CD4-positive, alpha-beta T cell treated with Interferon alpha-2 for 1 hour (primary cell): Measurements from ENCODE around the gene MAD2L1BP.
"Not testable (repeated sequence)": the region's sequence is repeated elsewhere in the genome, so short reads cannot be mapped to it uniquely, and the experiment has no call there.

Source experiments
- DNase-seq, 2 donors: peaks; one replicate each; pipeline ENCODE4 v3.0.0-alpha.2; 2020 to 2022

MAD2L1BP gene, protein sequence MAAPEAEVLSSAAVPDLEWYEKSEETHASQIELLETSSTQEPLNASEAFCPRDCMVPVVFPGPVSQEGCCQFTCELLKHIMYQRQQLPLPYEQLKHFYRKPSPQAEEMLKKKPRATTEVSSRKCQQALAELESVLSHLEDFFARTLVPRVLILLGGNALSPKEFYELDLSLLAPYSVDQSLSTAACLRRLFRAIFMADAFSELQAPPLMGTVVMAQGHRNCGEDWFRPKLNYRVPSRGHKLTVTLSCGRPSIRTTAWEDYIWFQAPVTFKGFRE

DNA sequence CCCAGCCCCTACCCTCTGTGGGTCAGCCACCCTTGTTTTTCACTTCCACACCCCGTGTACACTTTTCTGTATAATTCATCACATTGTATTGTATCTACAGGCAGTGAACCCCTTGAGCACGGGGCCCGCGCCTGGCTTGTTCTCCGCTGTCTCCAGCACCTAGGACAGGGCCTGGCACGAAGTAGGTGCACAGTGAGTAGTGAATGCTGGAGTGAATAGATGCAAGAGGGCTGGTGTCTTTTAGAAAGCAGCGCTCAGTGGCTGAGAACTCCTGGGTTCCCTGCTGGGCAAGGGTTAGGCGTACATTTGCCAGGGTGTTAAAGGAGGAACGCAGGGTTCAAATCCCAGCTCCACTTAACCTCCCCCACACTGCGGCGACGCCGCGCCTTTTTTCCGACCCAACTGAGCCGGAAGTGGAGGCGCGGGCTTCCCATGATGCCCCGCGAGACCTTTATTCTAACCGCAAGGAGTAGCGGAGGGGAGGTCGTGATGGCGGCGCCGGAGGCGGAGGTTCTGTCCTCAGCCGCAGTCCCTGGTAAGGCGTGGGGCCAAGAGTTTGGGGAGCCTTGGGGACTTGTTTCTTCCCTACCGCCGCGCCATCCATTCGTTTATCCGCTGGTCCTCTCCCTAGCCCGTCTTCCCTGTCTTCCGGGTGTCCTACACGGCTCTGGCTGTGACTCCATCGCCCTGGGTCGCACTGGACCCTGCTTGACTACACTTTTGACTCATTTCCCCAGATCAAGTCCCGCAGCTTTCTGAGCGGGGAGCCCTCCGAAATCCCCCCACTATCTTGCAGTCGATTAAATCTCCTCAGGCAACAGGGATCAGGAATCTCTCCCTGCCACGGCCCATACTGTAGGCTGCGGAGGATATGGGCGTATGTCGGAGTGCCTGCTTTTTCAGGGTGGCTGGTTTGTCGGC, at the start of gene MAD2L1BP:
Gene MAD2L1BP (plus strand): TSS at position 454 of the 921 bp plus-strand sequence. CDS start 36 bp downstream, at position 490.
- DNase-seq, result peak; percentile 76 to 86

DNA sequence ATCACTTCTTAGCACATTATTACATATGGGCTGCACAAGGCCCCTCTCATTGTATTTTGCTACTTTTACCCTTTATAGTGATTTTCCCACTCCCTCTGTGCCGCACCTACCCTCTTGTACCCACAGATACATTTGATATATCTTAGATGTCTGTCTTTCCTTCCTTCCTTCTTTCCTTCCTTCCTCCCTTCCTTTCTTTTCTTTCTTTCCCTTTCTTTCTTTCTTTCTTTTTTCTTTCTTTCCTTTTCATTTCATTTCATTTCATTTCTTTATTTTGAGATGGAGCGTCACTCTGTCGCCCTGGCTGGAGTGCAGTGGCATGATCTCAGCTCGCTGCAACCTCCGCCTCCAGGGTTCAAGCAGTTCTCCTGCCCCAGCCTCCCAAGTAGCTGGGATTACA, 47.4 kb upstream of the MAD2L1BP start:
- DNase-seq, result no peak

DNA sequence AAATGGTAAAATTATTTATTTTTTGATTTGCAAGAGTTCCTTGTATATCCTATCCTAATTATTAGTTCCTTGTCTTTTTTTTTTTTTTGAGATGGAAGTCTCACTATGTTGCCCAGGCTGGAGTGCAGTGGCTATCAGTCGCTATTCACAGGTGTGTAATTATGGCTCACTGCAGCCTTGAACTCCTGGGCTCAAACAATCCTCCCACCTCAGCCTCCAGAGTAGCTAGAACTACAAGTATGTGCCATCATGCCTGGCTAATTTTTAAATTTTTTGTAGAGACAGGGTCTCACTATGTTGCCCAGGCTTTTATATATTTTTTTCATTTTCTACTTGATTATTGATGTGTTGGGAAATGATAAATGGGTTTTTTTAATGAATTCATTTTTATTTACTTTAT, 46.1 kb upstream of the MAD2L1BP start:
- not testable (repeated sequence) for DNase-seq

DNA sequence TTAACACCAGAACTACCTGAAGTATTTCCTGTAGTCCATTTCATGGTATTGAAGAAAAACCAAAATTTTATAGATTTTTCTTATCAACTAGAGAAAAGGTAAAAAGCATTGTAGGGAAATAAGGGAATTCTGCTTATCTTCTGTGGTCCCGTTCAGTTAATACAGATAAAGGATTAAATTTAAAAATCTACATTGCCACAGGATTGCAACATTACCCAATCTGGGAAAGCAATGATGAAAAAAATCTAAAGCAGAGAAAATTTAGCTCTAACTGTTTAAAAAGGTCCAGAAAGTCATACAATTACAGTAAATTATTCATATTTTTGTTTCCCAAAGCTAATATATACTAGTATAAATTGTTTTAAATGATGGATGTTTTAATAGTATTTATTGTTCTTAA, 41.7 kb upstream of the MAD2L1BP start:
- no peak for DNase-seq

DNA sequence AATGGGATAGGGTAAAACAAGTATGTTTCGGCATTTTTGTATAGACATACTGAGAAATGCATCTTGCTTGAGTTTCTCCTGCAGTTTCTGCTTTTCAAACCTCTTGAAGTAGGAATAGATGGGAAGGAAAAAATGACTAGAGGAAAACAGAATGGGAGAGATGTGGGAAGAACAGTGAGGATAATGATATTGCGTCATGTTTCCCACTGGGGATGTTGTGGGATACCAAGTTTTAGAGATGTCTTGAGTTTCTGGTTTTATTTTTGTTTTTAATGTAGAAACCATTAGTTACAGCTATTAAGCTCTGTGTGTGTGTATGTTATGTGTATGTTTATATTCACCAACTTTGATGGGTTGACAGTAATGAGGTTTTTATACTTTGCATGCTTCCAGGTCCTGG, 35.0 kb upstream of the MAD2L1BP start:
- DNase-seq, result no peak

DNA sequence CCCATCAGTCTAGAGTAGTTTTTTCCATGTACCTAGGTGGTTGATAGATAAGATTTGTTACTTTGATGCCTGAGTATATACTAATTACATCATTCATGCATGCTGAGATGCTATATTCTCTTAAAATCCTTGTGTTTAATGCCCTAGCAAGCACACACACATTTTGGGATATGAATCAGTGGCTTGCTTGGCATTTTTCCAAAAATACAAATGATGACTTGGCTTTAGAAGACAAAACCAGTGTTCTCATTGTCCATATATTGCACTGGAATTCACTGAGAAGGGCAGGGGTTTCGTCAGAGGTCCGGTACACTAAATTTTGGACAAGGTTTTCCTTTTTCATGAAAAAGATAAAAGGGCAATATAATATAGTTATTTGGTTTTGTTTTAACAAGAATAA, 31.5 kb upstream of the MAD2L1BP start:
- no peak for DNase-seq

DNA sequence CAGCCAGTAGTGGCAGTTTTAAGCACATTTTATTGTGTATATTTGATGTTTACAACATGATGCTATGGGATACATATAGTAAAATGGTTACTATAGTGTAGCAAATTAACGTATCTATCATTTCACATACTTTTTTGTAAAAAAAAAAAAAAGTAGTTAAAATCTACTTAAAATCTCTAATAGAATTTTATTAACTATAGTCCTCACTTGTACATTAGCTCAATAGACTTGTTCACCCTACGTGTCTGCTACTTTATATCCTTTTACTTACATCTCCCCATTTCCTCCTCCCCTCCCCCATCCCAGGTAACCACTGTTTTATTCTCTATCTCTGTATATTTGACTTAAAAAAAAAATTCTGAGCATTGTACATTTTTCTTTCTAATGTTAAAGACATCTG, 29.6 kb upstream of the MAD2L1BP start:
- DNase-seq, result no peak

DNA sequence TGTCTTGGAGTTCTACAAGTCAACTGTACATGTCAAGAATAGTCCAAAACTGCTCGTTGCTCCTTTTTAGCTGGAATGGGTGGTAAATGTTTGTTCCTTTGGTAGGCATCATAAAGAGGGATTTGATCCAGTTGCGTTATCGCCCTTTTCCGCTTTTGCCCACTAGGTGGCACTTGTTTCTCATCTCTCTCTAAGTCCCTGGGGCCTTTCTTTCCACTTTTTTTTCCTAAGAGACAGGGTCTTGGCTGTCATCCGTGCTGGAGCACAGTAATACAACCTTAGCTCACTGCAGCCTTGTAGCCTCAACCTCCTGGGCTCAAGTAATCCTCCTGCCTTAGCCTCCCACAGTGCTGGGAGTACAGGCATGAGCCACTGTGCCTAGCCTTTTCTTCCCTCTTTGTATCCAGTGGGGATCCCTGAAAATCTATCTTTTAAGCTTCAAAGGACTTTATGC, 27.3 kb upstream of the MAD2L1BP start:
- peak; percentile 38 to 63 for DNase-seq

DNA sequence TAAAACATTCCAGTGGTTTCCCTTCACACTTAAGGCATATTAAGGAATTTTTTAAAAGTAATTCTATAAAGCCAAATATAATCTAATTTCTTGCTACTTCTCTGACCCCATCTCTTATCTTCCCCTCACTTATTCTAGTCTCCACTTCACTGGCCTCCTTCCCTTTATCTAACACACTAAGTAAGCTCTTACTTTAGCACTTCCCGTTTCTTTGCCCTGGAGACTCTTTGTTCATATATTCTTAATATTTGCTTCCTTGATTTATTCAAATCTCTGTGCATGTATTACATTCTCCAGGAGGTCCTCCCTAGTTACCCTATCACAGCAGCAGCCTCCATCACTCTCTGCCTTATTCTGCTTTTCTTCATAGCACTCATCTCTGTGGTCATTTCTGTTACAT, 26.8 kb upstream of the MAD2L1BP start:
- DNase-seq, result no peak

DNA sequence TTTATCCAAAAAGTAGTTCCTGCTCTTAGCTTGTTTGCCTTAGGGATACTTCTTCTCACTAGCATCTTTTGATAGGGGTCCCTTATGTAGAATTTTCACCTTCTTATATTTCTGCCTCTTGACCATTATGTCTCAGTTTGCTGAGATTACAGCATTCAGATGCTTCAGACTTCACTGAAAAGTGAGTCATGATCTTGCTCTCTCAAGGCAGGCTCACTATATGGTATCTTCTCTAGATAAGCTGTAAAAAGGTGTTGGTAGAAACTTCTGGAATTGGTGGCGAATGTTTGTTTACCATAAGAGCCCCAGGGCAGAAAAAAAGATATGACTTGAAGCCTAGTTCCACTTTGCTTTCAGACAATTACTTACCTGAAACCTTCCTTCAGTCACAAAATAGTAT, 26.2 kb upstream of the MAD2L1BP start:
- no peak for DNase-seq

DNA sequence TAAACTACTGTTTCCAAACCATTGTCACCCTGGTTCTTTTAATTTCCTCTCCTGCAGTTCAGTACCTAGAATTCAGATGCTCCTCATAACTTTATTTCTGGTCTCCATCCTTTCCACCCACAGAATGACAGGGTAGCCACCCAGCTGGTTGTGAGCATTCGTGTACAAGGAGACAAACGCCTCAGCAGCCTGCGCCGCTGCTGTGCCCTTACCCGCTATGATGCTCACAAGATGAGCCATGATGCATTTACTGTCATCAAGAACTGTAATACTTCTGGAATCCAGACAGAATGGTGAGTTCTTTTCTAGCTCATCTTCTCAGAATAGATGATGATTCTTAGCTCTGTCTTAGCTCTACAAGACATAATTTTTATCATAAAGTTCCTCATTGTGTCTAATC, 25.2 kb upstream of the MAD2L1BP start:
- DNase-seq, result no peak

DNA sequence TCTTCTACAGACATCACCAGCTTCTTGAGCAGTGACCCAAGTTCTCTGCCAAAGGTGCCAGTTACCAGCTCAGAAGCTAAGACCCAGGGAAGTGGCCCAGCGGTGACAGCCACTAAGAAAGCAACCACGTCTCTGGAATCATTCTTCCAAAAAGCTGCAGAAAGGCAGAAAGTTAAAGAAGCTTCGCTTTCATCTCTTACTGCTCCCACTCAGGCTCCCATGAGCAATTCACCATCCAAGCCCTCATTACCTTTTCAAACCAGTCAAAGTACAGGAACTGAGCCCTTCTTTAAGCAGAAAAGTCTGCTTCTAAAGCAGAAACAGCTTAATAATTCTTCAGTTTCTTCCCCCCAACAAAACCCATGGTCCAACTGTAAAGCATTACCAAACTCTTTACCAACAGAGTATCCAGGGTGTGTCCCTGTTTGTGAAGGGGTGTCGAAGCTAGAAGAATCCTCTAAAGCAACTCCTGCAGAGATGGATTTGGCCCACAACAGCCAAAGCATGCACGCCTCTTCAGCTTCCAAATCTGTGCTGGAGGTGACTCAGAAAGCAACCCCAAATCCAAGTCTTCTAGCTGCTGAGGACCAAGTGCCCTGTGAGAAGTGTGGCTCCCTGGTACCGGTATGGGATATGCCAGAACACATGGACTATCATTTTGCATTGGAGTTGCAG, 21.8 kb upstream of the MAD2L1BP start:
- no peak for DNase-seq

DNA sequence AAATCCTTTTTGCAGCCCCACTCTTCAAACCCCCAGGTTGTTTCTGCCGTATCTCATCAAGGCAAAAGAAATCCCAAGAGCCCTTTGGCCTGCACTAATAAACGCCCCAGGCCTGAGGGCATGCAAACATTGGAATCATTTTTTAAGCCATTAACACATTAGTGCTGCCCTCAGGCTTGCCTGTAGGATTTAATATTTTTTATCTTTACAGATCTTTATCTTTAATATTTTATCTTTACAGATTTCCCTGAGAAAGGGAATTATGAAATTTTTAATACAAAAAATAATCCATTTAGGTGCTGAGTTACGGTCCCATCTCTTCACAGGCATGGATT, 21.3 kb upstream of the MAD2L1BP start:
- DNase-seq, result no peak

DNA sequence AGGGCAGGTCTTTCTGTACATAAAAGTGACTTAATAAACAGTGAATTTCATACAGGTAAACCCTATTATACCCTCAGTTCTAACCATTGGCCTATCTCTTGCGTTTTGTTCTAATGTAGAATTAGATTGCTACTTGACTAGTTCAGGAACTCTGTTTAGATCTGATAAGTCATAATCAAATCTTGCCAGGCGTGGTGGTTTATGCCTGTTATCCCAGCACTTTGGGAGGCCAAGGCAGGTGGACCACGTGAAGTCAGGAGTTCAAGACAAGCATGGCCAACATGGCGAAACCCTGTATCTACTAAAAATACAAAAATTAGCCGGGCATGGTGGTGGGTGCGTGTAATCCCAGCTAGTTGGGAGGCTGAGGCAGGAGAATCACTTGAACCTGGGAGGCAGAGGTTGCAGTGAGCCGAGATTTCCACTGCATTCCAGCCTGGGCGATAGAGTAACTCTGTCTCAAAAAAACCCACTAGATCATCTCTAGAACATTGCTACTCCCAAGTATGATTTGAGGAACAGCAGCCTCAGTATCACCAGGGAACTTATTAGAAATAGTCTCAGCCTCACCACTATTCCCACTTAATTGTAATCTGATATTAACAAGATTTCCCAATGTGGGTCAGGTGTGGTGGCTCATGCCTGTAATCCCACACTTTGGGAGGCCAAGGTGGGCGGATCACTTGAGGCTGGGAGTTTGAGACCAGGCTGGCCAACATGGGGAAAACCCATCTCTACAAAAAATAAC, 18.7 kb upstream of the MAD2L1BP start:
- no peak for DNase-seq

DNA sequence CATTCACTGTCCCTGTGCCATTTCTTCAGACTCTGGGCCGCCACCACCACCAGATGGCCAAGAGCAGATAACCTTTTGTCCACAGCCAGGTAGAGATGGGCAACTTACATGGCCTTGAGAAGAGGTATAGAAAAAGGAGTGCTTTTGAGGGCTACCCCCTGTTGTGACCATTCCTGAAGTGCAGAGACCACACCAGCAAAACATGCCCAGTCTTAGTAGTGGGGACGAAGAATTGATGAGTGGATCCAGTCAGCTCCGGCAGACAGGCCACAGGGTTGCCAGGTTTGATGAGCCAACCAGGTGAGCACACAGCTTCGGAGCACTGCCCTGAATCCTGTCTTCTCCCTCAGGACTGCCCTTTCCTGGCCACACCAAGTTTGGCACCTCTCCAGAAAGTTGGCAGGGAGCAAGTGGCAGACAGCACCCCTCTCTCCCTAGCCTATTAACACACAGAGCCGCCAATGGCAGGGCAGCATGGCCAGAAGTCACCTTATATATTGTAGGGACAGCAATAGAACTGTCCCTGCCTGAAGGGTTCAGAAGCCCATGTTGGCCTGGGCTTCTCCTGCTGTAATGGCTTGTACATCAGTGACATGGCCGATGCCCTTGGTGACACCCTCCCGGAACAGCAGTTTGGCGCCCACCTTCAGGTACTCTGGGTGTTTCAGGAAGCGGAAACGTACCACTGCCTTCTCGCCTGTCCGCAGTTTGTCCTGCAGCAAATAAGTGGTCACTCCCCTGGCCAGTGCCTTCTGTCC, 14.4 kb upstream of the MAD2L1BP start:
- DNase-seq, result no peak

DNA sequence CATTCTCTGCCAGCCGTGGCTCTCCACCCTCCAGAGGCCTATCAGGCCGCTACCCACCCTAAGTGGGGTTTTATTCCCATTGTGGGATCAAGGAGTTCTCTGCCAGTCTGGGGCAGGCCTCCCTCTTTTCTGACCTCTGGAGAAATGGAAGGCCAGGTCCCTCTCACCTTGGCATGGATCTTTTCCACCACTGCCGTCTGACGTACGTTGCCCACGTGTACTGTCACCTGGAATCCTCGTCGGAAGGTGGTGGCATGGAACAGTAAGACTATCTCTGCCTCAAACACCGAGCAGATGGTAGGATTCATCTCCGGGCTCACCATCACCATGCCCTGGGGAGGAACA, 13.8 kb upstream of the MAD2L1BP start:
- DNase-seq, result no peak

DNA sequence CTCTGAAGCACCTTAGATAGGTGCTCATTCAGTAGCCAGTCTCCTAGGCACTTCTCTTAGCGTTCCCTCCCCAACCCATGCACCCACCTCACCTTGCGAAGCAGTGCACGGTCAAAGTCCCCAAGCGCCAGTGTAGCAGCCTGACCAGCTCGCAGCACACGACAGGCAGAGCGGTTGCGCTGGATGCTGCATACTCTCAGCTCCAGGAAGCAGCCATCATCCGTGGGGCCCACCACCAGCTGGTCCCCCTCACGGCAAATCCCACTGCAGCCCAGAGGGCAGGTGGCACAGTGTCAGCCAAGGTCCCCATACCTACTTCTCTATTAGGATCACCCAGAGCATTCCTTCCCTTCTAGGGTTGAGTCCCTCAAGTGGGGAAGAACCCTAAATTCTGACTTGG, 13.1 kb upstream of the MAD2L1BP start:
- DNase-seq, result no peak

DNA sequence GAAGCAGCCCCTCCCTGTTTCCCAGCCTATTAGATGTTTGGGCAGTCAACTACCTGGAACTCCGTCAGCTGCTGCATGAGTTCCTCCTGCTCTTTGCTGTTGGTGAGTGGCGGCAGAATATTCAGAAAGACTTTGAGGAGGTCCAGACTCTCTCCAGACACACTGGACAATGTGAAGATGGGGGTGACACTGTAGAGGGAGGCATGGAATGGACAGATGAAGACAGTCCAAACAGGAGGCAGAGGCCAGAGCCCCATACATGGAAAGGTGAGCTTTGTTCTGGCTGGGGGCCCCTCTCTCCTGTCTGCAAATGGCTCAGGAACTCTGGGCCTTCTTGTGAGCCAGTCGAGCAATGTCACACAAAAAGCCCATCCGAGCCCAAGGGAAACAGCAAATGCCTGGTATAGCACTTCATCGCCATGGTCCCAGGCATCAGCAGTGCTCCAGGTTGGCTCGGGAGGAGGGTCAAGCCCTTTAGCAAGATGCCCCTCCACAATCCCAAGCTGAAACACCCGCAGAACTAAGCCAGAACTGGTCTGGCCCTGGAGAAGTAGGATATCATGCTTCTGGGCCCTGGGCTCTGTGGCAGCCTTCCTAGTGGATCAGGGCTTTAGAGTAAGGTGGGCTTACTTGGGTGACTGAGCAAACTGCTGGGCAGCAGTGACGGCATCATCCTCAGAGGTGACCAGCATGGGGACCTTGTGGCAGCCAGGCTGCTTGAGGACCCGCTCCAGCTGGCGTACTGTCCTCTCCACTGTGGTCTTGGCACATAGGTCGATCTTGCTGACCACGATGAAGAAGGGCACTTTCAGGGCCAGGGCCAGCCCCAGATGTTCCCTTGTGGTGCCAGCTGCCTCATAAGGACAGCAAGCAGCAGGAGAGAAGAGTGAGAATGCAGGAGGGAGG, 11.5 kb upstream of the MAD2L1BP start:
- DNase-seq, result no peak

DNA sequence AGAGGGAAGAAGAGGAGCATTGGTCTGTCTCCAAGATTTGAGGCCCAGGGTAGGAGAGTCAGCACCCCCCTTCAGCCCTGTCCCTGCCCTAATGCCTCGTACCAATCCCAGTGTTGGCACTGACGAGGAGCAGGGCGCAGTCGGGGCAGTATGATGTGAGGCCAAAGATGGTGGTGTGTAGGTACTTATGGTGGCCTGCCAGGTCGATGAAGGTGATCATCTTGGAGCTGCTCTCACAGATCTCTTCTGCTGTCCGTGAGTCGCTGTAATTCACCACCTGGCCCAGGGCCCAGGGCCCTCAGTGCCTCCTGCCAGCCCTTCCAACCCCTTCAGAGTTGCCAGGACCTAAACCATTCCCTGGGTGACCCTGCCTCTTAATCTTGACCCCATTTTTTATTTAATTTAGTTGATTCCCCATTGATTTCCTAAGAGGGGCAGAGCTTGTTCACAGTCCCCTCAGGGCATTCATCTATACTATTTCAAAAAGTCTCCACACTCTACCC, 10.8 kb upstream of the MAD2L1BP start:
- no peak for DNase-seq

DNA sequence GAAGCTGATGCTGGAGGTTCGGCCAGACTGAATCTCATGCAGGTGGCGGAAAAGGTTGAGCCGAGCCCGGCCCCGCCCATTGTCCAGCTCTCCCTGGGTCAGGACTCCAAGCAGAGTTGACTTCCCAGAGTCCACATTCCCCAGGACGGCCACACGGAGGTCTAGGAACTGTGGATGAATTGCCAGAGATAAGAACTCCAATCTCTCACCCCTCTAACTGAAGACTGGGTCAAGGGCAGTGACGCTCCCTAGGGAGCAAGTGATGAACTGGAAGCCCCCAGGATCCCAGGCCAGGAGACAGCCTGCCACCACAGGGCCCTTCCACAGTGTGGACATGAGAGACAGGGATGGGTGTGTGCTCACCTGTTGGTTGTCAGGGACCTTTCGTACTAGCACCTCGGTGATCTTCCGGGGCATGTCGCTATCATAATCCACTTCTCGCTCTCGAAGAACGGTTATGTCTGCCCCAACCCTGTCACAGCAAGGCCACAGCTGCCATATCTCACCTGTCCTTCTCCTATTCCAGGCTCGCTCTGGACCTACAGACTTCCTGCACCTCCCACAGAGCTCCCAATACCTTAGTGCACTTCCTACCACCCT, 10.1 kb upstream of the MAD2L1BP start:
- no peak for DNase-seq
